Measurements from ENCODE around the gene MBNL3. TPM values are rescaled to one million over a fixed set of nuclear protein-coding genes. Genes with fewer than 3 reads are reported as not detected.
"Not testable (repeated sequence)": the region's sequence is repeated elsewhere in the genome, so short reads cannot be mapped to it uniquely, and the experiment has no call there.

MBNL3 gene
- polyA plus RNA-seq, 10 donors: 10.5 to 18.6 (median 14.4) TPM

- no peak for DNase-seq
These were observed 112.9 kb downstream of the MBNL3 start for GRCh38 chrX:132375941-132376340.

- DNase-seq: no peak
These were observed 115.2 kb downstream of the MBNL3 start for GRCh38 chrX:132373610-132374009.

GRCh38 chrX:132369617-132370326 lies 119.1 kb downstream of the MBNL3 start:
- peak in 1 of 3 donors; percentile 53 for DNase-seq

GRCh38 chrX:132367984-132368383 lies 120.9 kb downstream of the MBNL3 start:
- DNase-seq: no peak

GRCh38 chrX:132367314-132367713 lies 121.5 kb downstream of the MBNL3 start:
- DNase-seq: no peak

GRCh38 chrX:132365490-132365889 lies 123.3 kb downstream of the MBNL3 start:
- DNase-seq: no peak

GRCh38 chrX:132364313-132364712 lies 124.5 kb downstream of the MBNL3 start:
- no peak for DNase-seq

- DNase-seq: no peak
These were observed 135.4 kb downstream of the MBNL3 start for GRCh38 chrX:132353430-132353829.

GRCh38 chrX:132336172-132336571 lies 152.7 kb downstream of the MBNL3 start:
- DNase-seq: no peak

GRCh38 chrX:132333351-132333750 lies 155.5 kb downstream of the MBNL3 start:
- DNase-seq: peak in 1 of 3 donors; percentile 3

- no peak for DNase-seq
These were observed 157.3 kb downstream of the MBNL3 start for GRCh38 chrX:132331532-132331931.

- no peak for DNase-seq
These were observed 157.8 kb downstream of the MBNL3 start for GRCh38 chrX:132331000-132331399.

- DNase-seq: no peak
These were observed 158.6 kb downstream of the MBNL3 start for GRCh38 chrX:132330156-132330729.

GRCh38 chrX:132326960-132327359 lies 161.9 kb downstream of the MBNL3 start:
- DNase-seq: not testable (repeated sequence)
